Stimulated activated CD4-positive, alpha-beta T cell treated with anti-CD3 and anti-CD28 coated beads, Interleukin-12 subunit alpha, Interleukin-12 subunit beta, amount 100 ng/mL, for 4 hours (primary cell): ENCODE results near the gene ACOX3.
"Not testable (repeated sequence)": the region's sequence is repeated elsewhere in the genome, so short reads cannot be mapped to it uniquely, and the experiment has no call there.

ENCODE experiments used
- DNase-seq: peaks from one replicate; pipeline ENCODE4 v3.0.0-alpha.2; 2020

Gene ACOX3

DNA sequence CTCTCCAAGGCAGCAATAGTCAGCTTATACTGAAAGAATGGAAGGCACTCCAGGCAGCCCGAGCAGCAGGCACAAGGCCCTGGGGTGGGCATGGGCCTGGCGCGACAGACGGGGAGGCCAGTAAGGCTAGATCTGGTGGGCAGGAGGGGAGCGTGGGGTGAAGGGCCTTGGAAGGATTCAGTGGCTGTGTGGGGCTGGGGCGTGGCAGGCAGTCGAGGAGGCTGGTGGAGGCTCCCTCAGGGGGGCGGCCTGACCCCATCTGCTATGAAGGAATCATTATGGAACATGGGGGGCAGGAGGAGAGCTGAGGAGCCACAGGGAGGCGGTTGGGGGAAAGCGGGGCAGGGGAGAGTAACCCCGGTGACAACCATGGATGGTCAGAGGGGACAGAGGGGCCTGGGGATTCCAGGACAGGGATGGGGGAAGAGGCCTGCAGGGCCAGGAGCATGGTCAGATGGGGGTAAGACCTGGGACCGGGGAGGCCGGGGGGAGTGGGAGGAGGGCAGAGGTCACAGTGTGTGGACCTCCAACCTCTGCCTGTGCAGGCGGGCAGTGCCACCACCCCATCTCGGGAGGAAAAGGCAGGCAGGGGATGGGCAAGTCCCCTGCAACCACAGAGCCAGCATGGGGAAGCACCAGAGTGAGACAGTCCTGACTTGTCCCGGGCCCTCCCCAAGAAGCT lies 70.3 kb downstream of the ACOX3 start:
- DNase-seq = no peak

DNA sequence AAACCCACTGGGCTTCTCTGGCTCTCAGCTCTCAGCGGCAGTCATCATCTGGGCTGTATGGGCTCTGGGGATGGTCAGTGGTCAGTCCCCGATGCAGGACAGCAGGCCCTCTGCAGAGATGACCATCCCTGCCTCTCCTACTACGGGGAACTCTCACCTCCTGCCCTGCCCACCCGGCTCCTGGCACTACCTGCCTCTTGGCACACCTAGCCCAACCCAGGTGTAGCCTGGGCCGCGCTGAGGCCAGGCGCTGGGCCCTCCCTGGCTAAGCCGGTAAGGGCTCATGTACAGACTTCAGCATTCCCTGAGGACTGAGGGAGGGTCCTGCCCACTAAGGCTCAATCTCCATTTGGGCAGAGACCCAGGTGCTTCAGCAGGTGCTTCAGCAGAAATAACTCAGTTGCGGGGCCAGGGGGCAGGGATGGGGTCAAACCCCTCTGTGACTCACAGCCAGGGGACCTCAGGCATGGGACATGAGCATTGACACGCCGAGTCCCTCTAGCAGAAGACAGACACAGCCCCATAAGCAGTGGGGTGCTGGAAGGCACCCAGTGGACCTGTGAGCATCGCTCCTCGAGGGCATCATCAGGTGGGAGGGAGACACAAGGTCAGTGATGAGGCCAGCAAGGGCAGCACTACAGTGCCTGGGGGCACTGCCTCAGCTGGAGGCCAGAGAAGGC lies 71.0 kb downstream of the ACOX3 start:
- no peak for DNase-seq

DNA sequence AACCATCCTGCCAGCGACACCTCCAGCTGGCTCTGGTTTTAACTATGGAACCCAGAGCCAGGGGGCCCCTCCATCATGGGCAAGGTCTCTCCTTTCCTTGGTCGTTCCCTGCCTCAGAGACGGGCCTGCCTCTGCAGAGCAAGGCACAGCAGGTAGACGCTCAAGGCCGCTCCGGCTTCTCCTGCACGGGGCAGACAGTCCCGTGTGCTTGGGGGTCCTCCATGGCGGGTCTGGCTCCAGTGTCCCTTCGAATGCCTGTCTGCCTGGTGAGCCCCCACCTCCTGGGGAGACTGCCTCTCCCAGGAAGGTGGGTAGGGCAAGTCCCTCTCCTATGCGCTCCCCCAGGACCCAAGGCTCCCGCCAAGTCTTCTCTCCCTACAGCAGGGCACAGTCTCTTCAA lies 71.5 kb downstream of the ACOX3 start:
- DNase-seq = no peak

DNA sequence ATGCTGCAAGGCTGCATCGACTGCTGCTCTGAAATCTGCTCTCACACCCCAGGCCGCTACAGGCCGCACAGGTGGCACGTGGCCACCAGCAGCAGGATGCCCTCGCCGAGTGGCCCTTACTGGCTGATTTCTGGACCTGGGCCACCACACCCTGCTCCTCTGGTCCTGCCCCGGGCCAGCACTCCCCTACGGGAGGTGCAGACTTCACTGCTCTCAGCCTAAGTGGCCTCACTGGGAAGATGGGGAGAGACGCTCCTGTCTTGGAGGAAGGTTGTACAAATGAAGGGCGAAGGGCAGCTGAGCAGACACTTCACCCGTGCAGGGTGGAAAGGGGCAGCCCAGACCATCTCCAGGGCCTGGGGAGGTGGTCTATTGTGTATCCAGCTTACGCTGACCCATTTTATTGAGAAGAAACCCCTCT lies 72.5 kb downstream of the ACOX3 start:
- DNase-seq = no peak

DNA sequence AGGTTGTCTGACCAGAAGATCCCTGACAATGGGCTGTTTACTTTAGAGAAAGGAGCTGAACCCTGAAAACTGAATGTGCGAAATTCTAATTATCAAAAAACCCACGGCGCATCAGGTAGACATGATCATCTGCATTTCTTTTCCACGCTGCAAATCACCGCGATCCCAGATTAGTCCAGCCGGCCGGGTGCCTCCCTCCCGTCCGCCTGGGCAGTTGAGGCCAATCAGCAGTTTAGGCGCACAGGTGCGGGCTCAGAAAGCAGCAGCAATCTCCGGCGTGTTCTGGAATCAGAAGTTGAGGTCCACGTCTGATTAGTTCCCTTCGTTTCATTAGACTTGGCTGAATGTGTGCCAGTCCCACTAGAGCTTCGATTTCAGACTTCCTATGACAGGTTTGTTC lies 73.9 kb downstream of the ACOX3 start:
- no peak for DNase-seq

DNA sequence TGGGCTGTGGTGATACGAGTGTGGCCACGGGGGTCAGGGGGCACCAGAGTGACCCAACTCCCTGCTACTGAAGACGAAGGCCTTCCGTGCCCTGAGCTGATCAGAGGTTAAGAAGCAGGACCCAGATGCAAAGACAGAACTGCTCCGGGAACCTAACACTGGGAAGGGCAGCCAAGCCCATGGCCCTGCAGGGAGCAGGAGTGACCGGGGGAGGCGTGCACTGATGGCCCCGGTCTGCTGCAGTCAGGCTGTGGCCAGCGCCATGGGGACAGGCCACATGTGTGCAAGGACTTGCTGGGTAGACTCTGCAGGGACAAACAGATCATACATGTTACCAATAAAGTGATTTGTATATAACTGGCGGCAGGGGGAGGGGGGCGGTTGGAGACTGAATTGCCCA lies 74.6 kb downstream of the ACOX3 start:
- no peak for DNase-seq

DNA sequence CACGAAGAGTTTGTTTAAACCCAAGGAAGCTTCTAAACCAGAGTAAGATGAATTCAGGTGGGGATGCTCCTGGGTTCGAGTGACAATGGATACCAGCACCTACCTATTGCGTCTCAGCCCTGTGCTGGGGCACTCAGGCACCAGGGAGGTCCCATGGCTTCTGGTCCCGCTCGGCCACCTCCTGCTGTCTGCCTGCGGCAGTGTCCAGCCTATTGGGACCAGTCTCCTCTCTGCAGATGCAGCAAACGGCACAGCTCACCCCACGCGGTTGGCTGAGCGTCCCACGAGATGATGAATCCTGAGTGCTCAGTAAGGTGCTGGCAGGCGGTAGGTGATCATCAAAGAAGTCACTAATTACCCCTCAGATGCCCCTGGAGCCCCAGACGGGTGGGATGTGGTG lies 75.2 kb downstream of the ACOX3 start:
- no peak for DNase-seq

DNA sequence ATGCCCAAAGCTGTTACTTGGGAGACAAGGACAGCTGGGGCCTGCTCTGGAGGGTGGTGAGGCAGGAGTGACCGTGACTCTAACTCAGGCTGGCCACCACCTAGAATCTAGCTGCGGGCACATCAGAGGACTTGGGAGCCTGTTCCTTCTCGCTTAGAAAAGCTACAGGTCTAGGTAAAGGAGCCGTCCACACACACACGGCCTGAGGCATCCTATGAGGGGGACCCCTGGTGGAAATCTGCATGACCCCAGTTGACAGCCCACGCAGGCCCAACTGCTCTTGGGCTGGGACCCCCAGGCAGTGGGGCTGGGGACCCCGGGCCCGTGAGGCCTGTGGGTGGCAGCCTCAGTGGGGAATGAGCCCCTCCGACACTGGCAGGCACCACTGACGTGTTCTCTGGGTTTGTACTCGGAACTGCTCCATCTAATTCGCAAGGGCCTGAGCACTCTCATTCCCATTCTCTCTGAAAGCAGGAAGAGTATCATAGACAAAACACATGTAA lies 75.6 kb downstream of the ACOX3 start:
- no peak for DNase-seq

DNA sequence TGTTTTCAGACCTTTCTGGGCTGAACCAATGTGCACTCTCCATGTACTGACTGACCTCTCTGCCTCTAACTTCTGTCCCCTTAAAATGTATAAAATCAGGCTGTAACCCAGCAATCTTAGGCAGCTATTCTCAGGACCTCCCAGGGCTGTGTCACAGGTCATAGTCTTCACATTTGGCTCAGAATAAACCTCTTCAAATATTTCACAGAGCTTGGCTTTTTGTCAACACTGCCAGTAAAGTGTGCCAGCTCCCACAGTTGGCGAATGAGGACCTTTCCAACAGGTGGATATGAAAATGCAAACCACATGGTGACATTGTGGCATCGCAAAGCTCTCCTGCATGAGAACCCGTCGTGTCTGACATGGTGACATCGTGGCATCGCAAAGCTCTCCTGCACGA lies 76.4 kb downstream of the ACOX3 start:
- no peak for DNase-seq

DNA sequence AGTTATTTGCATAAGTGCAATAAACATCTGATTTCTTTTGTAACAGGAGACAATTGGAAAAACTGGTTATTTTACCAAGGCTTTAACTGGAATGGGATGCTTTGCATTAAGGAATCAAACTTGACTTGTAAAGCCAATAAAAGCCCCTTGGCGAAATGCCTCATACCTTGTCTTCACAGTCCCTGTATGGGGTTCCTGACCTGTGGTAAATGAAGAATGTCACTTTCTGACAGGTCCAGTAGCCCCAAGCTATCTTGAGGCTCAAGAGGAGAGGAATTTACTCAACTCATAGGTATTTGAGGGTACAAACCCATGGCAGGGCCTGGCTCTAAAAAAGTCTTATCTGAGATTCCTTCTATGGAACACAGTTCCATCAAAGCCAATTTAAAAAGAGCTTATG lies 78.0 kb downstream of the ACOX3 start:
- DNase-seq = no peak

DNA sequence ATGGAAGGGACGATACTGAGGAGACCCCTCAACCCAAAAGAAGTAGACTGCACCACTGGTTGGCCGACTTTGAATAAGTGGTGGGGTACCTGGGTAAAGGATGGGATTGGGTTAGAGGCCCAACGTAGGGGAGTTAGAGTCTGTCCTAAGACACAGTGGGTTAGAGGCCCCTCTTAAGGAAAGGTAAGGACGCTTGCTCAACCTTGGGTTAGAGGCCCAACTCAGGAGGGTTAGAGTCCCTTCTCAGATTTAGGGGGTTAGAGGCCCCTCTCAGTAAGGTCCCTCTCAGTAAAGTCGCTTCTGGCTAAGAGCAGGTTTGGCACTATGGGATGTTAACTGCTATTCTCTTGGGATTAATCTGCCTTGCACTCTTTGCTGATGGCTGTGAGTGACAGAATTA lies 81.3 kb downstream of the ACOX3 start:
- DNase-seq = no peak

DNA sequence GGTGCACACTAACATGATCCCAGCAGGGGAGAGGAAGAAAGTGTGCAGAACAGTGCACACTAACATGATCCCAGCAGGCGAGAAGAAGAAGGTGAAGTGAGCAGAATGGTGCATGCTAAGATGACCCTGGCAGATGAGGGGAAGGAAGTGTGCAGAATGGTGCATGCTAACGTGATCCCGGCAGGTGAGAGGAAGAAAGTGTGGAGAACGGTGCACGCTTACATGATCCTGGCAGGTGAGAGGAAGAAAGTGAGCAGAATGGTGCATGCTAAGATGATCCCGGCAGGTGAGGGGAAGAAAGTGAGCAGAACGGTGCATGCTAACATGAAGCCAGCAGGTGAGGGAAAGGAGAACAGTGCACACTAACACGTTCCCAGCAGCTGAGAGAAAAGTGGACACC lies 83.7 kb downstream of the ACOX3 start:
- DNase-seq = no peak

DNA sequence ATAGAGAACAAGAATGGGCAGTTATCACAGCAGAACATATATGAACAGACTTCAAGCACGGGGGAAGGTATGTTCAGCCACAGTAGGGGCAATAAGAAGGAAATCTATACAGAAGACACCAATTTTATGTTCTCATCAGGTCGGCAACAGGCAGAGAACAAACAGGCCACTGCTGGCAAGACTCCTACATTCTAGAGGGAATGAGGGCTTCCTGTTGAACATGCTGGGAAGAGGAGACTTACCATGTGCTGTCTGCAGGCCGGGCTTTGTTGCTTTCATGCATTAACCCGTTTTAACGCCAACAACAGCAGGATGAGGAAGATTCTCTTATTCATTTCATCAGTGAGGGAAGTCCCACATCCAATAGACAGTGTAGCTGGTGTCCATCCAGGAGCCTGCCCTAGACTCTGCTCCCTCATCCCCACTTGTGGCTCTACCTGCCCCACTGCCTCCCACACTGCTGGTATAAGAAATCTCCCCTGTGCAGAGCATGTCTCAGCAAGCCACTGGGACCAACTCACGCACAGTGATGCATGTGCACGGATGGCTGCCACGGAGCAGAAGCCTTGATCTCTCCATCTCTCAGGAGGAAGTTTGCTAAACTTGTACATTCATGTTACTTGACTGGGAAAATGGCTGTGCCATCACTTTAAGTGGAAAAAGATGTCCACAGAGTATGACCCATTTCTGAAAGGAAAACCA lies 84.5 kb downstream of the ACOX3 start:
- DNase-seq = no peak

DNA sequence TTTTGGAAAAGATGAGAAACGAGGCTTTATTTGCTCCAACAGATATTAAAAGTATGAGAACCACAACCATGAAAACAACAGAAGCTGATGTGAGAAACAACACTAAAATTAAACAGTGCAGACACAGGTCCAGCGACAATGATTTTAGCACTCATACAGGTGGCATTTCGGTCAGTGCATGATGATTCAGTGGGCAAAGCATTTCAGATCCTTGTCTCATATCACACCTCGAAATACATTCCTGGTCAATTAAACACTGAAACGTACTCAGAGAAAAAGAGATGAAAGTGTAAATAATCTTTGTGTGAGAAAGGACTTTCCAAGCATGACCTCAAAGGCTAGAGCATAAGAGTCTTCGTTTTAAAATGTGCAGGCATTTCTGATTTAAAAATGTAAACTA lies 85.2 kb downstream of the ACOX3 start:
- DNase-seq = no peak

DNA sequence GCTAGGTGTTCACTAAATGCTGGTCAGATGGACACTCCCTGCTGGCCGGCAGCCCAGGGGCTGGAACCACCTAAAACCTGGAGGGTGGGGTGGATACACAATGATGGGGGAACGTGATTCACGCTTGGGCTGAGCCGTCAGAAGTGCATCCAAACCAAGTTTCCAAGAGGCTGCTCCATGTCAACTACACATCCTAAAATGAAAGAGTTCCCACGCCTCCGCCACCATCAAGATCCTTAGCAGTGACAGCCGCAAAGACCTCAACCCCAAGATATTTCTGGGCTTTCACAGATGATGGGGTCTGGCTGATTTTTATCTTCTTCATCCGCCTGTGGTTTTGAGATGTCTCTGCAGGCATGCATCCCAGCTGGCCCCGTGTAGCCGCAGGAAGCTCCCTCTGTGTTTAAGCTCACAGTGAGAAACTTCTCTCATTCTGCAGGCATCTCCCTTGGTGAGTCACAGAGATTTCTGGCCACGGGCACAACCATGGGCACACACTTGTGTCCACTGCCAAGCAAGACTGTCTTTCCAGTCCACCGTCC lies 86.5 kb downstream of the ACOX3 start:
- DNase-seq = no peak

DNA sequence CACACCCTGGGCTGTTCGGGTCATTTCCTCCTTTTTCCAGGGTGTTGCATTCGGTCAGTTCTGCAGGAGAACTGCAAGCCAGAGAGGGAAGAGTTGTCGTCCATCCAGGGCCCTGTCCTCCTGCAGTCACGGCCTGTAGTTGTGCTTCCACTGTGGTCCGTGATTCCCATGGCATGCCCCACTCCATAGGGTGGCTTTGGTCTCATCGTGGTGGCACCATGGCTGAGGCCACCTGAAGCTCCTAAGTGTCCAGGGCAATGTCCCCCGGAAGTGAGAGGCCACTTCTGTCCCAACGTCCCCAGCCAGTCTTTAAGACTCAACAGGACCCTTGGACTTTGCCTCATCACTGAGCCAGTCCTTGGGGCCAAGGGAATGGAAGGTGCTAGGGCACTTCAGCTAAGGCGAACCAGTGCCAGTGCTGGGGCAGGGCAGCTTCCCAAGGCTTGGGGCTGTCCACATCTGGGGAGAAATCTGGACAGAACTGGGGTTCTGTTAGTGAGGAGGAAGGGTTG lies 87.3 kb downstream of the ACOX3 start:
- no peak for DNase-seq

DNA sequence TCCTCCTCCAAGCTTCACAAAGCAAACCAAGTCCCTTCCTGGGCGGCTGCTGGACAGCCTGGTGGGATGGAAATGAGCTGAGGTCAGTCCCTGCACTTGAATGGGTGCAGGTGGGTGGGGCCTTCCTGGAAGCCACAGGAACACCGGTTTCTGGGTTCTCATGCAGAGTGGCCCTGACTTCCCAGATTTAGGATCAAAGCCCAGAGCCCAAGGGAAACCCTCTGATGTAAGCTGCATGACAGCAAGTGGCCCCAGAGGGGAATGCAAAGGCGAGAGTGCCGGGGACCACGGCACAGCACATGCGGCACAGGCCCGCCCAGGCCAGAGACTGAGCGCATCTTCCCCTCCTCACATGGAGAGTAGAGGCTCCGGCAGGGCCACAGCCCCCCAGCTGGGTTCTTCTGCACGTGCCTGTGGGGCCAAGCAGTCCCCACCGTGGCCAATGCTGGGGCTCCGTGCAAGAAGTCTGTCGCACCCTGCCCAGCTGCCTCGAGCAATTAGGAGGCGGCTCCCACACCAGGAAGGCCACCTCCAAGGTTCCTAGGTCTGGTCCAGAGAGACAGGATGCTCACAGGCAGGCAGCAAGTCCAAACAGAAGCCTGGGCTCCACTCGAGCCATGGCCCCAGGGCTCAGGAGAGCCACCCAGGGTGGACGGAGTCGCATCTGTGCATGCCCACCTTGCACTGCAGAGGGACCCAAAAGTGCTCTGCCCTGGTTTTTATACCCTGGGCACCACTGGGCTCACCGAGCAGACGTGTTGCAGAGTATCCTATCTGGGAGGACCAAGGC lies 88.0 kb downstream of the ACOX3 start:
- no peak for DNase-seq

DNA sequence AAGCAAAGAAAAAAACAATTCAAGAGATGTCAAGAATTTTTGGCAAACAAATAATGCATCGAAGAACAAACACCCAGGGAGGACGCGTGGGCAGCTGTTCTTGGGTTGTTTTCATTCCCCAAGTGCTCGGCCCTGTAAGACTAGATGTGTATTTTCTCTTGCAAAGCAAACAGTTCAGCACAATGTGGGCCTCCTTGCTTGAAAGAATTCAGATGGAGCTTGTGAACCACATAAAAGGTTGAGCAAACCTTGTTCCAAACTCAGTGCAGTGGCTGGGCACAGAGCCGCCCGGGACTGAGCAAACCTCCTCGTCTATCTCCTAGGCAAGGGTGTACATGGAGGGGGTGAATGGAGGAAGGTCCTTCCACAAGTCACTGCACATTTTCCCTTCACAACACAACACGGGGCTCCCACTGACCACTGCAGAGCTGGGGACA lies 88.6 kb downstream of the ACOX3 start:
- DNase-seq = no peak

DNA sequence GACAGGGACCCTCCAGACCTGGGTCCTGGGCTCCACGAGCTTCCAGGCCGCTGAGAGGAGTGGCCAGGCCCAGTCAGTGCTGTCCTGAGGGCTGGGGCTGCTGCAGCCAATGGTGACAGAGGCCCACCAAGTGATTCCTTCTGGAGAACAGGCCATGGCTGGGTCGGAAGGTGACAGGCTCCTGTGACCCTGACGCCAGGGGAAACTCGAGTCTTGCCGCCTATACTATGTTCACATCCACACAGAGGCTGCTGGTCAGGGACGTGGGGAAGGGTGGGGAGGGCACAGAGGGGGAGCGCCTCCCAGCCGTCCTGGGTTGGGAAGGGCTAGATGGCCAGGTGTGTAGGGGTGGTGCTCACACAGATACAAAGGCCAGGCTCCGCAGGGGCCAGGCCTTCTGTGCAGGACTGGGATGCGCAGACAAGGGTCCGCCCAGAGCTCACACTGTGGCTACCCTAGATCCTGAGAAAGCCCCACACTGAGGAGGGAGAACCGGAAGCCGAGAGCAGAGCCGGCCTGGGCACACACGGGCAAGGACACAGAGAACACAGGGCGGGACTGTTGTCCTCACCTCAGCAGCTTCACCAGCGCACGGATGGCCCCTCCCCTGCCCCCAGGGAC lies 89.6 kb downstream of the ACOX3 start:
- no peak for DNase-seq

DNA sequence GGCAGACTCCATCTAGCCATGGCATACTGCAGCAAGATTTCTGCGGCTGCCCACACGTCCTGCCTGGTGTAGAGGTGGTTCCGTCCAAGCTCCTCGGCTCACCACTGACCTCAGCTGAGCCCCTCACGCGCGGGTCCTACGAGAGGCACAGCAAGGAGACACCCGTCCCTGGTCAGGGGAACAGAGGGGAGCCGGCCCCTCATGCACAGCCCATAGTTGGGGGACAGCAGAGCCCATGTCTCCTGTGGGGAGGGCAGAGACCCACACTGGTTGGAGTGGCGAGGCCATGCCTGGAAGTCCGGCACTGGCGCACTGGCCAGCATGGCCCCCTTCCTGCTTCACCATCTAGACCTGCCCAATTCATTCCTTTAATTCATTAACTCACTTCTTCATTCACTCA lies 90.2 kb downstream of the ACOX3 start:
- no peak for DNase-seq

DNA sequence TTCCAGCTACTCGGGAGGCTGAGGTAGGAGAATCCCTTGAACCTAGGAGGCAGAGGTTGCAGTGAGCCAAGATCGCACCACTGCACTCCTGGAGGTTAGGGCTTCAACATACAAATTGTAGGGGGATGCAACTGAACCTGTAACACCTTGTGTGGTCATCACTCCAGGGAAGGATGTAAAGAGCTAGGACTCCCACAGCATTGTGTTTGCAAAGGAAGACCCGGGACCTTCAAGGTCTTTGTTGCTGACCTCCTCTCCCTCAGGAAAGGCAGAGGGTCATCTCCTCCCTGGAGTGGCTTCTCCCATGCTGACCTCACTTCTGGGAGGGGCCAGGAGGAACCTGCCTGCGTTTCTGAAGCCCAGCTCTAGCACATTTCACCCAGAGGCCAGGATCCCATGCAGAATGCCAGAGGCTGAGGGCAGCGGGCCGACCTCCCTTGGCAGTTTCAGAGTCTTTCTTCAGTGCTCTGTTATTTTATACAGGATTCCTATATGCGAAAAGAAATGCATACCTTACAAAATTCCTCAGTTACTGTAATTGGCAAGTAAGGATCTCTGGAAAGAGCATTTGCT lies 90.8 kb downstream of the ACOX3 start:
- no peak for DNase-seq

DNA sequence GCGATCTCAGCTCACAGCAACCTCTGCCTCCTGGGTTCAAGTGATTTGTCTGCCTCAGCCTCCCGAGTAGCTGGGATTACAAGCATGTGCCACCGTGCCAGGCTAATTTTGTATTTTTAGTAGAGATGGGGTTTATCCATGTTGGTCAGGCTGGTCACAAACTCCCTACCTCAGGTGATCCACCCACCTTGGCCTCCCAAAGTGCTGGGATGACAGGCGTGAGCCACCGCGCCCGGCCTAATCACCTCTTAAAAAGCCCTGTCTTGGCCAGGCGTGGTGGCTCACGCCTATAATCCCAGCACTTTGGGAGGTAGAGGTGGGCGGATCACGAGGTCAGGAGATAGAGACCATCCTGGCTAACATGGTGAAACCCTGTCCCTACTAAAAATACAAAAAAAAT lies 91.3 kb downstream of the ACOX3 start:
- not testable (repeated sequence) for DNase-seq
